Retinal pigment epithelial cell (primary cell): ENCODE measurements around the gene ZSWIM1.
"Not testable (repeated sequence)": the region's sequence is repeated elsewhere in the genome, so short reads cannot be mapped to it uniquely, and the experiment has no call there.

ENCODE experiments used
- DNase-seq: peaks from one replicate; pipeline ENCODE4 v3.0.0-alpha.2; 2010; ENCODE audit warnings: low read depth
- H3K4me3 ChIP-seq: 2 replicates; pipeline ENCODE4 v1.5.1; 2011; ENCODE audit warnings: mild to moderate bottlenecking, low read length, control low read depth, moderate library complexity
- CTCF ChIP-seq: conservative IDR thresholded peaks from 2 replicates; pipeline ENCODE4 v1.5.1; 2011; ENCODE audit warnings: low read depth, low read length, control low read depth, inconsistent platforms

ZSWIM1 gene

DNA sequence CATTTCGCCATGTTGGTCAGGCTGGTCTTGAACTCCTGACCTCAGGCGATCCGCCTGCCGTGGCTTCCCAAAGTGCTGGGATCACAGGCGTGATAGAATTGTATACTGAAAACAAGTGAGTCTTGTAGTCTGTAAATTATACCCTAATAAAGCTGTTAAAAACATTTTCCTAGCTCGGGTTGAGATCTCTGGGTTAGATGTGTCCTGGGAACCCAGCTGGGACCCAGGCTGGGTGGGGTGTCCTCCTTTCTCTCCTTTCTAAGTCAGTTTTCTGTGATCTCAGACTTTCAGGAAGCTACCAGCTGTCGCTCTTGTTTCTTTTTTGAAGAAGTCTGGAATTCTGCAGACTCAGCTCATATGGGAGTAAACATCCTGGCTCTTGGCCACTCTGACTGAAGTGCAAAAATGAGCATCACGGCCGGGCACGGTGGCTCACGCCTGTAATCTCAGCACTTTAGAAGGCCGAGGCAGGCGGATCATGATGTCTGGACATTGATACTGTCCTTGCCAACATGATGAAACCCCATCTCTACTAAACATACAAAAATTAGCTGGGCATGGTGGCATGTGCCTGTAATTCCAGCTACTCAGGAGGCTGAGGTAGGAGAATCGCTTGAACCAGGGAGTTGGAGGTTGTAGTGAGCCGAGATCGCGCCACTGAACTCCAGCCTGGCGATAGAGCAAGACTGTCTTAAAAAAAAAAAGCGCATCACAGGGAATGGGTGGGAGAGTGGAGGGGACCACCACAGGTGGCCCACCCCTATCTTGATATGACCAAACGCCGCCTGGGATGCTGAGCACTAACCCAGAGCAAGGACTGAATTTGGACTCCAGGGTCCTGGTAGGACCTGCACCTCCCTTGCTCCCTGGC is 43.6 kb downstream of the ZSWIM1 start:
- DNase-seq, result no peak
- H3K4me3 ChIP-seq, result no peak overlapping the region
- no peak for TF ChIP-seq CTCF

DNA sequence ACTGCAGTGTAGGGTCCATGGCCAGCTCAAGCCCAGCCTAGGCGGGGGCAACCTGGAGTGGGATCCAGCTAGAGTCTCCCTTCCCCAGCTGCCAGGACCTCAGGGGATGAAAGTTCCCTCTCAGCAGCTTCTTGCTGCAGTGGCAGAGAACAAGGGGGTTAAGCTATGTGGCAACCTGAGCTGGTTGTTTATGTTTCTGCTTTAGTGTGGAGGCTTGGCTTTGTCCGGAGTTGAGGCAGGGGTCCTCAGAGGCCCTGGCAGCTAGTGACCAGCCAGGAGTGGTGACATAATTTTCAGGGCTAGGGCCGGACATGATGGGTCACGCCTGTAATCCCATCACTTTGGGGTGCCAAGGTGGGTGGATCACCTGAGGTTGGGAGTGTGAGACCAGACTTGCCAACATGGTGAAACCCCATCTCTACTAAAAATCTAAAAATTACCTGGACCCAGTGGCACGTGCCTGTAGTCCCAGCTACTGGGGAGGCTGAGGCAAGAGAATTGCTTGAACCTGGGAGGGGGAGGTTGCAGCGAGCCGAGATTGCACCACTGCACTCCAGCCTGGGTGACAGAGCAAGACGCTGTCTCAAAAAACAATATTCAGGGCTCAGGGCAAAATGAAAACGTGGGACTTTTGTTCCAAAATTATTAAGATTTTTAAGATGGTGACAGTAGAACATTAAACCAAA is 44.9 kb downstream of the ZSWIM1 start:
- TF ChIP-seq CTCF, result no peak
- no peak for DNase-seq
- H3K4me3 ChIP-seq, result no peak overlapping the region

DNA sequence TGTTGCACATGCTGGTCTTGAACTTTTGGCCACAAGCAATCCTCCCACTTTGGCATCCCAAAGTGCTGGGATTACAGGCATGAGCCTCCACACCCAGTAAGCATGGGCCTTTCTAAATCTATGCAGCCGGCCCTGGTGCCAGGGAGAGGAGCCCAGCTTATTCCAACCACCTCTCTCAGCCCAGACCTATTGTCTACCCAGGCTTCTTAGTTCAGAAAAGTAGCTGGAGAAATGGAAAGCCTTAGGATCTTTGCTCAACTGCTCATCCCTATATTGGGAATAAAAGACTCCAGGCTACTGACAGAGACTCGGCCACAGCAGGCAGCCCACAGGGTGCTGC is 45.7 kb downstream of the ZSWIM1 start:
- TF ChIP-seq CTCF, result no peak
- H3K4me3 ChIP-seq, result no peak overlapping the region
- no peak for DNase-seq

- no peak for TF ChIP-seq CTCF
- no peak overlapping the region for H3K4me3 ChIP-seq
- DNase-seq, result no peak
Observed at GRCh38 chr20:45927071-45927878, 46.2 kb downstream of the ZSWIM1 start.

GRCh38 chr20:45931680-45932079 is 50.7 kb downstream of the ZSWIM1 start:
- H3K4me3 ChIP-seq, DNase-seq: not testable (repeated sequence)

DNA sequence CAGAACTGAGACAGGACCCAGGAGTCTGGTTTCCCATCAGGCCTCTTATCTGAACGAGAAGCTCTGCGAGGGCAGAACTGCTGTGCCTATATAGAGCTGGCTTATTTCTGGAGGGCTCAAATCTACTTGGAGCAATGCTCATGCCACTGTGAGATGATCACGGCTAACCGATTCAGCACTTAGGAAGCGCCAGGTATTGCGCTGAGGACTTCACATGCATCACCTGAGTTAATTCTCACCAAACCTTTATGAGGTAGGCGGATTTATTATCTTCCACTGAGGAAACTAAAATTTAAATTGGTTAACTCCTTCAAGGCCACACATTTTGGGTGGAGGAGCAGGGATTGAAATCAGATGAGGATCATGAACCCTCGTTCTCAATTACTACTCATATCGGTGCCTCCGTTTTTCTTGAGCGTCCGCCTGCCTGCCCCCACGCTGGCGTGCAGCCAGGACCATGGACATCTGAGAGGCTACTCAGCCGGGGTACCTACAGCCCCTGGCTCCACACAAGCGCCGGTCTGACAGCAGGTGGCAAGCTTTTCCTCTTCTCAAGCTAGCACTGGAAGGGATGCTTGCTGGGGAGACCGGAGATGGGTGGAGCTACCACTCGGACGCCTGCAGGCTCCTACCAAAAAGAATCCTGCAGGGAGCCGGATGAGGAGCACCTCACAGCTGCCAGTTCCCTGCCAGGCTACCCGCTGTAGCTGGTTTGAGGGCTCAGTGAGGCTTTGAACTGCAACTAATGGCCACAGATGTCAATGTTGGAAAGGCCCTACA is 52.4 kb downstream of the ZSWIM1 start:
- peak overlapping the region; percentile 90 for H3K4me3 ChIP-seq
- no peak for DNase-seq
- peak; percentile 42 for TF ChIP-seq CTCF

- TF ChIP-seq CTCF, result no peak
- H3K4me3 ChIP-seq, result peak overlapping the region; percentile 90
- no peak for DNase-seq
Observed at GRCh38 chr20:45934046-45934585, 53.1 kb downstream of the ZSWIM1 start.
